Jurkat, Clone E6-1 (cell line): ENCODE measurements around the gene OLIG1.

Experiments used
- DNase-seq: peaks from one replicate; pipeline ENCODE4 v3.0.0-alpha.2; 2011; ENCODE audit warnings: low read depth, low spot score
- H3K4me3 ChIP-seq: 2 replicates; pipeline ENCODE4 v1.5.1; 2011; ENCODE audit warnings: mild to moderate bottlenecking, low read length, control low read depth, moderate library complexity

OLIG1 gene

DNA sequence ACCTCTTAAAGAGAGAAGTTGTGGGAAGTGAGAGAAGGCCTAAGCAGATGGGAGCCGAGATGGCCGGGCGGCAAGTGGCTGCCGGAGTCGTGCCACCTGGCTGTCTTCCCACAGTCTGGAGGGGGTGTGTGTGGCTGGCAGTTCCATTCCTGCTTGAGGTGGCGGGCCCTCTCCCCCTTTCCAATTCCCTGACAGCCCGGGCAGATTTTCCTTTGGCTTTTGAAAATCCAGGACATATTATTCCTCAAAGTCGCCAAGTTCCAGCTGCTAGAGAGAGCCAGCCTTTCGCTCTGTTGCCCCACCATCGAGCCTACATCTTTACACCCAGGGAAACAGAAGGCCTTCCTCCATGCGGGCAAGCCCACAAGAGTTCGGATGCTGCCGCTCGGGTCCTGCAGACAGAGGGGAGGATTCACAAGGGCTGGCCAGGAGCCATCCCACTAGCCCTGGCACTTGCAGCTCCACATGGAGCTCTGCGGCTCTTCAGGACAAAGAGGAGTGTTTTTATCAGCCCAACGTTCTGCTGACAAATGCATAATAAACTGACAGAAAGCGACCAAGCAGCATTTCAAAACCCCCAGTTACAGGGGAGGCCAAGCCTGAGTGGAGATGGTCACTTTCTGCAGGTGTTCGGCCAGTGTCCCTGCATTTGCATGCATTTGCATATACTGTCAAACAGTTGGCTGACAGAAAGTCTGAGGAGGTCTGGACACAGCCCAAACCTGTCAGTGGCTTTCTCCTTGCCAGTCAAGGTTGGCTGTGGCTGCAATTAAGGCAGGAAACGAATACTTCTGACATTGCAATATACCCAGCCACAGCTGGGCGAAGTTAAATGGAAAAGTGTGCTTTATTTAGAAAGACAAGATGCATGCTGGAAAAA, 45.9 kb downstream of the OLIG1 start:
- peak overlapping the region; percentile 13 for H3K4me3 ChIP-seq
- DNase-seq: peak; percentile 36

DNA sequence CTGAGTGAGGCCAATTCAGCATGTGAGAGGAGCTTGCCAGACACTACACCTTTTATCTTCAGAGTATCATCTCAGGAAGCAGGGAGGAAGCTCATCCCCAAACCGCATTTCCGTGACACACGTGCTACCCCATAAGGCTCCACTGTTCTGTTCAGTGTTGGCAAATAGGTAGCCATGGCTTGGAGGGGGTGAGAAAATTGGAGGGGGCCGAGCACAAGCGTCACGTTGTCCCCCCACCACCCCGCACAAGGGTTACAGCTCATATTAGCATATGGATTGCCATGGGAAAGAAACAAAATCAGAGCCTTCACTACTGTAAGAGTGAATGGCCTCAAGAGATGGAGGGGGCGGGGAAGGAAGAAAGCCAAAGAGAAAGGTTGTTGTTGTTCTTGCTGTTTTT, 46.7 kb downstream of the OLIG1 start:
- DNase-seq: peak; percentile 83
- H3K4me3 ChIP-seq: peak overlapping the region; percentile 13

DNA sequence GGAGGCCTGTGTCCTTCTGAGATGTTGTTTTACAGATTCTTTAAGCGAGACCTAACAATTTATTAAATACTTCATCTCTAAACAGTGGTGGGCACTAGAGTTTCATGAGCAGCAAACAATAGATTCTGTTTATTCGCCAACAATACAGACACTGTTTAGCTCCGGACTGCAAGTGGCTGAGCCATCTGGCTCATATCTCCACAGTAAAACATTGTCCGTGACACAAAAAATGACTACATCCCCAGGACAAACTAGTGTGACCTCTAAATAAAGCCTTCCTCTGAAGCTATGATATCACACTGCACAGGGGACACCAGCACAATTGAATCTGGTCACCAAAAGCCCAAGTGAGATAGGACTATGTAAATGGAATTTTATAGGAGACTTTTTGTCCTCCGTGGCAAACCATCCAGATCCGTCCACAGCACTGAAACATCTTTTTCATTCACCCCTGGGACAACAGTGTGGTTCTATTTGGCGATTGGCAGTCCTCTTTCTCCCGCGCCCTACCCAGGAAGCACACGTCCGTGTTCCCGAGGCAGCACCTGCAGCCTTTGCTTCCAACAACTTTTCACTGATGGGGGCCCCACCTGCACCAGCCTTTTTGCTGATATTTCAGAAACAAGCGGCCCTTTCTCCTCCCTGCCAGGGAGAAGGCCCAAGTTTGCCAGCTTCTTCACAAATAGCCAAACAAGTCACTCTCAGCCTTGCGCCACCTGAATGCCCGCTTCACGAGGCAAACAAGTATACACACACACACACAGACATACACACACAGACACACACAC, 47.4 kb downstream of the OLIG1 start:
- H3K4me3 ChIP-seq: no peak overlapping the region
- no peak for DNase-seq
